Choroid plexus epithelial cell (primary cell): ENCODE measurements around the gene LITAF.
"Not testable (repeated sequence)": the region's sequence is repeated elsewhere in the genome, so short reads cannot be mapped to it uniquely, and the experiment has no call there.

ENCODE experiments used
- DNase-seq: peaks from one replicate; pipeline ENCODE4 v3.0.0-alpha.2; 2010; ENCODE audit warnings: low read depth
- H3K4me3 ChIP-seq: 2 replicates; pipeline ENCODE4 v1.5.1; 2011; ENCODE audit warnings: low read depth, mild to moderate bottlenecking, control low read depth, low read length, moderate library complexity
- TF ChIP-seq, protein P1 (sequence below): conservative IDR thresholded peaks from 2 replicates; pipeline ENCODE4 v1.5.1; 2011; ENCODE audit warnings: low read depth, mild to moderate bottlenecking, control low read depth, inconsistent platforms, low read length, moderate library complexity

Gene LITAF

GRCh38 chr16:11582157-11582814 is 4.4 kb downstream of the LITAF start:
- TF ChIP-seq, protein P1, sequence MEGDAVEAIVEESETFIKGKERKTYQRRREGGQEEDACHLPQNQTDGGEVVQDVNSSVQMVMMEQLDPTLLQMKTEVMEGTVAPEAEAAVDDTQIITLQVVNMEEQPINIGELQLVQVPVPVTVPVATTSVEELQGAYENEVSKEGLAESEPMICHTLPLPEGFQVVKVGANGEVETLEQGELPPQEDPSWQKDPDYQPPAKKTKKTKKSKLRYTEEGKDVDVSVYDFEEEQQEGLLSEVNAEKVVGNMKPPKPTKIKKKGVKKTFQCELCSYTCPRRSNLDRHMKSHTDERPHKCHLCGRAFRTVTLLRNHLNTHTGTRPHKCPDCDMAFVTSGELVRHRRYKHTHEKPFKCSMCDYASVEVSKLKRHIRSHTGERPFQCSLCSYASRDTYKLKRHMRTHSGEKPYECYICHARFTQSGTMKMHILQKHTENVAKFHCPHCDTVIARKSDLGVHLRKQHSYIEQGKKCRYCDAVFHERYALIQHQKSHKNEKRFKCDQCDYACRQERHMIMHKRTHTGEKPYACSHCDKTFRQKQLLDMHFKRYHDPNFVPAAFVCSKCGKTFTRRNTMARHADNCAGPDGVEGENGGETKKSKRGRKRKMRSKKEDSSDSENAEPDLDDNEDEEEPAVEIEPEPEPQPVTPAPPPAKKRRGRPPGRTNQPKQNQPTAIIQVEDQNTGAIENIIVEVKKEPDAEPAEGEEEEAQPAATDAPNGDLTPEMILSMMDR = no peak
- DNase-seq = no peak
- H3K4me3 ChIP-seq = no peak overlapping the region

- TF ChIP-seq, protein P1 = no peak
- DNase-seq = no peak
- no peak overlapping the region for H3K4me3 ChIP-seq
Measured at GRCh38 chr16:11581678-11582077, 5.0 kb downstream of the LITAF start.

DNA sequence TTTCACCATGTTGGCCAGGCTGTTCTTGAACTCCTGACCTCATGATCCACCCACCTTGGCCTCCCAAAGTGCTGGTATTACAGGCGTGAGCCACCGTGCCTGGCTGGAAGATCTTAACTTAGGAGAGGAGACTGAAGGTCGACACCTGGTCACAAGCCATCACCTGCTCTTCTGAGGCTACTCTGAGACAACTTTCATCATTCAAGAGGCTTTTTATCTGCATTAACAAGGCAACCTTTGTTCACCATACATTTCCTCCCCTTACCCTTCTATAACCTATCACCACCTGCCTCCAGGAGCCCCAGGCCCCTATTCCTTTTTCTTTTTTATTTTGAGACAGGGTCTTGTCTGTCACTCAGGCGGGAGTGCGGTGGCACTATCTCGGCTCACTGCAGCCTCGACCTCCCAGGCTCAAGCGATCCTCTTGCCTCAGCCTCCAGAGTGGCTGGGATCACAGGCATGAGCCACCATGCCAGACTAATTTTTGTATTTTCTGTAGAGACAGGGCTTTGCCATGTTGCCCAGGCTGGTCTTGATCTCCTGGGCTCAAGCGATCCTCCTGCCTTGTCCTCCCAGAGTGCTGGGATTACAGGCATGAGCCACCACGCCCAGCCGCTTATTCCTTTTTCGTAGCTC is 6.2 kb downstream of the LITAF start:
- no peak for DNase-seq
- TF ChIP-seq, protein P1 = no peak

DNA sequence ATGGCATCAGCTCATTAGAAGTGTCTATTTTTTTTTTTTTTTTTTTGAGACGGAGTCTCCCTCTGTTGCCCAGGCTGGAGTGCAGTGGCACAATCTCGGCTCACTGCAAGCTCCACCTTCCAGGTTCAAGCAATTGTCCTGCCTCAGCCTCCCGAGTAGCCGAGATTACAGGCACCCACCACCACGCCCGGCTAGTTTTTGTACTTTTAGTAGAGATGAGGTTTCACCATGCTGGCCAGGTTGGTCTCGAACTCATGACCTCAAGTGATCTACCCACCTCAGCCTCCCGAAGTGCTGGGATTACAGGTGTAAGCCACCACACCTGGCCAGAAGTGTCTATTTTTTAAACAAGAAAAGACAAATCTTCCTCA is 9.4 kb downstream of the LITAF start:
- not testable (repeated sequence) for H3K4me3 ChIP-seq, DNase-seq

More for the DNA sequence above, 6.2 kb downstream of the LITAF start:
- no peak overlapping the region for H3K4me3 ChIP-seq

DNA sequence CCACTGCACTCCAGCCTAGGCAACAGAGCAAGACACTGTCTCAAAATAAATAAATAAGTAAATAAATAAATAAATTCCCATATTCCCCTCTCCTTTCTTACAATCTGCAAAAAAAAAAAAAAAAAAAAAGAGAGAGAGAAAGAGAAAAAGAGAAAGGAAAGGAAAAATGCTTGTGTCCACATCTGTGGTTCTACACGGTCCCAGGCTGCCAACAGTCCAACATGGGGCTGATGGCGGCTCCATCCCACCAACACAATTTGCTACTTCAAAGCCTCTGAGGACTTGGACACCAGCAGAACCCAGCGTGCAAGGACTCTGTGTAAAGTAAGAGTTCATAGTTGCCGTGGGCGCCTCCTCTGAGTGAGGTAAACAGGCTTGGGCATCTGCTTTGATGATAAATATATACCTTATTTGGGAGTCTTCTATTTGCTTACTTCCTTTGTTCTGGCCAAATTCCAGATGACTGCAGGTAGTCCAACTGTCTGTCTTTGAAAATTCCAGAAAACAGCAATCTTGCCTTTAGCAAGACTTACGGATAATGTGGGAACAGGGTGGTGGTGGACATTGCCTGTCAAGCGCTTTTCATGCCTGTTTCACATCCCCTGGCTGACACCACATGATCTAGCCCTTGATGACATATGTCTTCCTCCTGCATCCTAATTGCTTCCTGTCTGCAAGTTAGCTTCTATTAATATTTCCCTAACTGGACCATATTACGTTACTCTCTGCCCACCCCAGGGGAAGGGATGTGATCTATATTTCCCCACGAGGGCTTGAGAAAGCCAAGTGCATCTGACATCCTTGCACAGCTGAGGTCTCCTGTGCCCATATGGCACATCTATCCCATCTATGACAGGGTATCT is 10.1 kb downstream of the LITAF start:
- no peak overlapping the region for H3K4me3 ChIP-seq
- TF ChIP-seq, protein P1 = no peak
- no peak for DNase-seq

GRCh38 chr16:11575223-11575589 is 11.5 kb downstream of the LITAF start:
- TF ChIP-seq, protein P1 = no peak
- no peak overlapping the region for H3K4me3 ChIP-seq
- no peak for DNase-seq

- TF ChIP-seq, protein P1 = no peak
- DNase-seq = no peak
- H3K4me3 ChIP-seq = no peak overlapping the region
Measured at GRCh38 chr16:11572301-11572995, 14.3 kb downstream of the LITAF start.
